NCI-H82 treated with DMSO at 0.1 percent for 48 hours (cell line): ENCODE data around the gene RARS1.
"Not testable (repeated sequence)": the region's sequence is repeated elsewhere in the genome, so short reads cannot be mapped to it uniquely, and the experiment has no call there.

Source experiments
- DNase-seq: peaks from one replicate; lab custom pipeline; 2025; ENCODE audit not compliant: unreplicated experiment; lab: John Stamatoyannopoulos, UW

The RARS1 gene

GRCh38 chr5:168480601-168481000, 5.7 kb upstream of the RARS1 start:
- no peak for DNase-seq

- DNase-seq, result no peak
Measured at GRCh38 chr5:168481330-168481788, 4.9 kb upstream of the RARS1 start.

DNA sequence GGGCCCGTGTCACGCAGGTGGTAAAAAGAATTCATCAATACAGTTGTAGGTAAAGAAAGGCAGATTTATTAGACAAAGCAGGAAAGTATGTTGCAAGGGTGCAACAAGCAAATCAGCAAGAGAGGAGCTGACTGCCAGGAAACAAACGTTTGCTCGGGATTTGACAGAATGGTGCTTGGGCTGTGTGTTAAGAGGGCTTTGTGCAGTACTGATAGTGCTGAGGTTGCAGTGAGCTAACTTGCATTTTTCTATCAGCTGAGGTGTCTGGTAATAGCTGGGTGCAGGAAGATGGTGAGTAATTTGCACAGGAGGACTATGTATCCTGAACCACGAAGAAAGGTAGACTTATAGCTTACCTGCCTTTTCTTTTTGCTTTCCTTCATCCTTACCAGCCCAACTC, 3.9 kb upstream of the RARS1 start:
- DNase-seq, result no peak

DNA sequence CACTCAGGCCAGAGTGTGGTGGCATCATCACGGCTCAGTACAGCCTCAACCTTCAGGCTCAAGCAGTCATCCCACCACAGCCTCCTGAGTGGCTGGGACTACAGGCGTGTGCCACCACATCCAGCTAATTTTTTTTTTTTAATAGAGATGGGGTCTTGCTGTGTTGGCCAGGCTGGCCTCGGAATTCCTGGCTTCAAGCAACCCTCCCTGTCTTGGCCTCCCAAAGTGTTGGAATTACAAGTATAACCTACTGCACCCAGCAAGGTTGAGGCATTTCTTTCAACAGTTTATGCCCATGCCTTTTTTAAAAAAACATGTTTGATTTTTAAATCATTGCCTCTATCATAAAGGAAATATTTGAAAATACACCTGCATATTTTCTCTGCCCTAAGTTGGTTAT, 2.8 kb downstream of the RARS1 start:
- no peak for DNase-seq

GRCh38 chr5:168494057-168494555, 7.8 kb downstream of the RARS1 start:
- DNase-seq, result no peak

- no peak for DNase-seq
Measured at GRCh38 chr5:168502563-168503237, 16.4 kb downstream of the RARS1 start.

DNA sequence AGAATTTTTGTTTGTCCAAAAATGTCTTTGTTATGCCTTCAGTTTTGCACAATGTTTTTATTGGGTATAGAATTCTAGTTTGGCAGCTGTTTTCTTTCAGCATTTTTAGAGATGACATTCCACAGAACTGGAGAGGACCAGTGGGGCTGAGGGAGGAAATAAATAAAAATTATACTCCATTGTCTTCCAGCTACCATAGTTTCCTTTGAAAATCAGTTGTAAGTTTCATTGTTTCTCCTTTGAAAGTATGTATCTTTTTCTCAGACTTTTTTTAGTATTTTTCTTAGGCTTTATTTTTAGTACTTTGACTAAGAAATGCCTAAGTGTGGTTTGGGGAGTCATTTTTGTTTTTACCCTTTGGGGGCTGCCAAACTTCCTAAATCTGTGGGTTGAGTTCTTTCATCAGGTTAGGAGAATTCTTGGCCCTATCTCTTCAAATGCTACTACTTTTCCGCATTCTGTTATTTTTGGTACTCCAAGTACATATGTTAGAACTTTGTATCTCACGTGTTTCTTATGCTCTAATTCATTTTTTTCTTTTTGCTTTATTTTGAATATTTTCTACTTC, 27.7 kb downstream of the RARS1 start:
- DNase-seq, result no peak

DNA sequence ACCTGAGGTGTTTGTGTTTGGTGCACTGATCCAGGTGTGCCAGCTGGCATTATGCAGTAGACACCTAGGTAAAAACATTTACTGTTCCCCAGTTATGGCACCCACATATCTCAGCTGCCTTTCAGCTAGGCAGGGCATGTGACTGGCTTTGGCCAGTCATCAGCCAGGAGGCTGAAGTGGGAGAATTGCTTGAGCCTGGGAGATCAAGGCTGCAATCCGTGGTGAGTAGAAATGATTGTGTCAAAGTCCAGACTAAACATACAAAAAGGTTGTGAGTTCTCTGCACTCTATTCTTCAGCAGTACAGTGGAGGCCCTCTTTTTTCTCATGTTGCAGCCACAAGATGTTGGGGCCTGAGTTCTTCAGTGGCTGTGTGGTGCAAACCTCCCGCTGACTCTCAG, 39.6 kb downstream of the RARS1 start:
- DNase-seq, result no peak

GRCh38 chr5:168527756-168528295, 41.6 kb downstream of the RARS1 start:
- DNase-seq, result no peak

DNA sequence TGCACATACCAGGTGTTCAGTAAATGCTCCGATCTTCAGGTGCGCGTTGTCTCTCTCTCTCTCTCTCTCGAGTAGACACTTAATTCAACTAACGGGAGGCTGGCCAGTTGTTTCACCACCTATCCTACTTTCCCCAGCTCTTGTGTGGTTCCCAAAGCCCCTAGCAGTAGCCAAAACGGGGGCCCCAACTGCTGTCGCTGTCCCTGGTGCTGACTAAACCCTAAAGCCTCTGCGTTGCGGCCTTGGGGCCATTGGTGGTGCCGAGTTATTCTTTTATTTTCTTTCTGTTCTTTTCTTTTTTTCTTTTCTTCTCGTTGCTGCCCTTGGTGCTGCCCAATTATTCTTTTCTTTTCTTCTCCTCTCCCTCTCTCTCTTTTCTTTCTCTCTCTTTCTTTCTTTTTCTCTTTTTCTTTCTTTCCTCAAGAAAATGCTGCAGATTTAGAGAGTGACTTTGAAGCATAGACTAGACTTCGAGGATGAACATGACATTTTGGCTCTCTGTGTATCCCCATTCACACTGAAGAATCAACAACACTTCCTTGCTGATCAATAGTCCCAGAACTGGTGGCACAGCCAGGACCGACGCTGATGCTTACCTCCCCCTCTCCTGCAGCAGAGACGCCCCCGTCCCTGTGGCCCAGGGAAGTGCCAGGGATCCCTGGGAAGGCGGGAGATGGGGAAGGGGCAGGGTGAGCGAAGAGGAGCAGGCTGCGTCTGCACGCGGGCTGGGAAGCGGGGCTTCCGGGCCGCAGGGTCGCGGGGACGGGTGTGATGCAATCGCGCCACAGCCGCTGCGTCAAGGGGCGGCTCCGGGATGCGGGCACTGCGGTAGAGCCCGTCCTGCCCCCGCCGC, 42.5 kb downstream of the RARS1 start, which contains the start of gene FBLL1:
Gene FBLL1 (plus strand): TSS at position 785 of the 853 bp plus-strand sequence. CDS start 200 bp downstream, outside the sequence.
- DNase-seq, result peak; percentile 9

- no peak for DNase-seq
Measured at GRCh38 chr5:168529374-168530234, 43.3 kb downstream of the RARS1 start.

DNA sequence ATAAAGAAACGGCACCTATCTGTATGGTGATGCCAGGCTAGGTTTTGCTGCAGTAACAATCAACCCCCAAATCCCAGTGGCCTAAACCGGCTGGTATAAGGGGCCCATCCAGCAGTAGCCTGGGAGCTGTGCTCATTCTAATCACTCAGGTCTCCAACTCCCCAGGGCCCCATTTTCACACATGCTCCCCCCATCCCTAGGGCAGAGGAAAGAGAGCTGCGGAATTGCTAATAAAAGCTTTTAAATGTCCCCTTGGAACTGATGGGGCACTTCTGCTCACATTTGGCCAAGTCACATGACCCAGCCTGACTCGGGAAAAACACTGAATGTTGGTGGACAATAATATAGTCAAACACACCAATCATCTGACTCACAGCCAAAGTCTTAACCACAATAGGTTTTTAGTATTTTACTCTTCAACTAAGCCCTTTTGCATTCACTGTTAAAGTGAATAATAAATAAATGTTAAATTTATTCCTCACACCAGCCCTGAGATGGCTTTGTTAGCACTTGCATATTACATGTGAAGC, 44.4 kb downstream of the RARS1 start:
- DNase-seq, result no peak

- DNase-seq, result no peak
Measured at GRCh38 chr5:168531191-168531590, 44.9 kb downstream of the RARS1 start.

DNA sequence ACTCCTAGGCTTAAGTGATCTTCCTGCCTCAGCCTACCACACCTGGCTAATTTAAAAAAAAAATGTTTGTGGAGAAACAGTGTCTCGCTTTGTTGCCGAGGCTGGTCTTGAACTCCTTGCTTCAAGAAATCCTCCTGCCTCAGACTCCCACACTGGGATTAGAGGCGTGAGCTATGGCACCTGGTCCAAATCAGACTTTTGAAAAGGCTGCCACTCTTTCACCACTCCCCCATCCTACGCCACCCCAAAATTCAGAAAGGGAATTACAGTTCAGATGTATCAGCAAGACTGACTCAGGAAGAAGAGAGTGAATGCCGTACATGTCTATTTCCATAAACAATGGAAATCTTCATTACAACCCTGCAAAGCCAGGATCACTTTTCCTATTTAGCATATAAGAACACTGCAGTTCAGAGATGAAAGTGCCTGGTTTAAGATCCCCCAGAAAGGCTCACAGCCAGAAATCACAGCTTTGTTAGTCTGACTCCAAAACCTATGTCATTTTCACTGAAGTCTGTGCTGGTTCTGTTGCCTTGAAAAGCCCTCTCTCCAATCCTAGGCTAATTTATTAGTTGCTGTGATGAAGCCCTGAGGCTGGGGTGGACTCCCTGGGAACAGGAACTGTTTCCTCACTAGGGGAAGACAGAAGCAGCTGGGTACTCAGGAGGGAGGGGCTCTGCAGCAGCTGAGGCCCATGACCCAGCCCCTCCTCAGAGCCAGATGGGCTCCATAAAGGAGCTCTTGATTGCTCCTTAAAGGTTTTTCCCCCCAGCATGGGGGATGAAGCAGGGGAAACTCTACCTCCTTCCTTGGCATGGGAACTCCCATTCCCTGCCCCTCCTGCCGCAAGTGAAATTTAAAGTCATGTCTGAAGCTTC, 46.0 kb downstream of the RARS1 start:
- DNase-seq, result peak; percentile 31

DNA sequence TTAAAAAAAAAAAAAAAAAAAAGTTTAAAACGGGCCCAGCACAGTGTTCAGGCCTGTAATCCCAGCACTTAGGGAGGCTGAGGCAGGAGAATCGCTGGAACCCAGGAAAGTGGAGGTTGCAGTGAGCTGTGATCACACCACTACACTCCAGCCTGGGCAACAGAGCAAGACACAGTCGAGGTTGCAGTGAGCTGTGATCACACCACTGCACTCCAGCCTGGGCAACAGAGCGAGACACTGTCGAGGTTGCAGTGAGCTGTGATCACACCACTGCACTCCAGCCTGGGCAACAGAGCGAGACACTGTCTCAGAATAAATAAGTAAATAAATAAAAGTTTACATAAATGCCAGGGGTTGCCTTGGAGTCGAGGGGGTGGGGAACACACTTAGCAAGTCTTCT, 48.1 kb downstream of the RARS1 start:
- not testable (repeated sequence) for DNase-seq

GRCh38 chr5:168537176-168537575, 50.9 kb downstream of the RARS1 start:
- no peak for DNase-seq

DNA sequence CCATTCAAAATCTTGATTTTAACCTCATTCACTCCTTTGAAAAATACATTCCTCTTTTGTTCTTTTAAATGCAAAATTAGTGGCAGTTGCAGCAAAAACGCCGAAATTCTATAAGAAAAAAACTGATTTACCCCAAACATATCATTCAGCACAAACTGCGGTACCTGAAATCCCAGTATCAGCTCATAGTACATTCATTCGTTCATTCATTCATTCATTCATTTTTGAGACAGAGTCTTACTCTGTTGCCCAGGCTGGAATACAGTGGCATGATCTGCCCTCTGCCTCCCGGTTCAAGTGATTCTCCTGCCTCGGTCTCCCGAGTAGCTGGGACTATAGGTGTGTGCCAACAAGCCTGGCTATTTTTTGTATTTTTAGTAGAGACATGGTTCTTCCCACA, 63.3 kb downstream of the RARS1 start:
- DNase-seq, result no peak

- no peak for DNase-seq
Measured at GRCh38 chr5:168550656-168551055, 64.4 kb downstream of the RARS1 start.

DNA sequence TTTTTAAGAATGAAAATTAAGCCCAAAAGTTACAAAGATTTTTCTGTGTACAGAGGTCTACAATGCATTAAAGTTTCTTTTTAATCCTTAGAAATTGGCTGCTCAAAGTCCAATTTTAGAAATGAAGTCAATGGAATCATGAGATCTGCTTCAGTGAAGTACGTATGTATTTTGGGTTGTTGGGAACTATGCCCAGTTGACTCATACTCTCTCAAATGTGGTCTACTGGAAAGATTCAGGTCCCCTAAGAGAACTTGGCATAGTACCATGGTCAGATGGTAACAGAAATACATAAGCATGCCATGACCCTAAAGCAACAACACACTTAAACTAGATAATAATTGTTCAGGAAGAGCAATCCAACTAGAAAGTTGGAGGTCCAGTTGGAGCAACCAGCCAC, 65.9 kb downstream of the RARS1 start:
- no peak for DNase-seq
